ENCODE data around the gene MINK1.

DNA sequence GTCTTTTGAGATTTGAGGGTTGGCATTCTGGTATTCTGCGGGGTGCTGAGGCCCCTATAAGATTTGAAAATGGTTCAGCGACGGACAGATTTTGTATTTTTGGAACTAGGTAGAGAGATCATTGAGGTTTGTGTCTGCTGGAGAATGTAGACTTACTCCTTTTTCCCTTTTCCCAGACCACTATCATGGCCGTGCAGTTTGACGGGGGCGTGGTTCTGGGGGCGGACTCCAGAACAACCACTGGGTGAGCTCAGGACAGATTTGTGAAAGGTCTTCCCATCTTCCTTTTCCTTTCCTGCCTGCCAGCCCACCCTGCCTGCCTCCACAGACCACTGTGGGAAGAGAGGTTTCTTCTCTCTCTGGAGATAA, 36.6 kb upstream of the MINK1 start:
- TF ChIP-seq ZNF24 (tag by site-specific recombination; IDR thresholded peaks at IDR 0.05) (no peak), ZSCAN16 (tag by site-specific recombination; IDR thresholded peaks at IDR 0.05) (no peak), CTCF (tag by site-specific recombination; IDR thresholded peaks at IDR 0.05) (no peak), MEIS1 (CRISPR knock-in tag; IDR thresholded peaks at IDR 0.05; ENCODE audit: borderline replicate concordance) (no peak), ZNF626 (tag by site-specific recombination; IDR thresholded peaks at IDR 0.05) (no peak), ZFHX2 (tag by site-specific recombination; conservative IDR thresholded peaks at IDR 0.05) (no peak)
- TF ChIP-seq, protein P1, sequence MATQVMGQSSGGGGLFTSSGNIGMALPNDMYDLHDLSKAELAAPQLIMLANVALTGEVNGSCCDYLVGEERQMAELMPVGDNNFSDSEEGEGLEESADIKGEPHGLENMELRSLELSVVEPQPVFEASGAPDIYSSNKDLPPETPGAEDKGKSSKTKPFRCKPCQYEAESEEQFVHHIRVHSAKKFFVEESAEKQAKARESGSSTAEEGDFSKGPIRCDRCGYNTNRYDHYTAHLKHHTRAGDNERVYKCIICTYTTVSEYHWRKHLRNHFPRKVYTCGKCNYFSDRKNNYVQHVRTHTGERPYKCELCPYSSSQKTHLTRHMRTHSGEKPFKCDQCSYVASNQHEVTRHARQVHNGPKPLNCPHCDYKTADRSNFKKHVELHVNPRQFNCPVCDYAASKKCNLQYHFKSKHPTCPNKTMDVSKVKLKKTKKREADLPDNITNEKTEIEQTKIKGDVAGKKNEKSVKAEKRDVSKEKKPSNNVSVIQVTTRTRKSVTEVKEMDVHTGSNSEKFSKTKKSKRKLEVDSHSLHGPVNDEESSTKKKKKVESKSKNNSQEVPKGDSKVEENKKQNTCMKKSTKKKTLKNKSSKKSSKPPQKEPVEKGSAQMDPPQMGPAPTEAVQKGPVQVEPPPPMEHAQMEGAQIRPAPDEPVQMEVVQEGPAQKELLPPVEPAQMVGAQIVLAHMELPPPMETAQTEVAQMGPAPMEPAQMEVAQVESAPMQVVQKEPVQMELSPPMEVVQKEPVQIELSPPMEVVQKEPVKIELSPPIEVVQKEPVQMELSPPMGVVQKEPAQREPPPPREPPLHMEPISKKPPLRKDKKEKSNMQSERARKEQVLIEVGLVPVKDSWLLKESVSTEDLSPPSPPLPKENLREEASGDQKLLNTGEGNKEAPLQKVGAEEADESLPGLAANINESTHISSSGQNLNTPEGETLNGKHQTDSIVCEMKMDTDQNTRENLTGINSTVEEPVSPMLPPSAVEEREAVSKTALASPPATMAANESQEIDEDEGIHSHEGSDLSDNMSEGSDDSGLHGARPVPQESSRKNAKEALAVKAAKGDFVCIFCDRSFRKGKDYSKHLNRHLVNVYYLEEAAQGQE (tag by site-specific recombination; IDR thresholded peaks at IDR 0.05): no peak
